Measurements from ENCODE around the gene OR2AG2. TPM values are rescaled to one million over a fixed set of nuclear protein-coding genes. Genes with fewer than 3 reads are reported as not detected.

The OR2AG2 gene
- total RNA-seq, 1 donor from 2014 or later, result 0.07 TPM

- no peak overlapping the region for H3K4me3 Mint-ChIP-seq (ENCODE audit: unreplicated experiment)
Observed at GRCh38 chr11:6746626-6747025, 25.1 kb downstream of the OR2AG2 start.

GRCh38 chr11:6746086-6746618 lies 25.6 kb downstream of the OR2AG2 start:
- Mint-ChIP-seq H3K9me3 (ENCODE audit: low read depth) (no peaks in the 10 kb centered on the region), H3K36me3 (ENCODE audit: low read depth) (no peaks in the 10 kb centered on the region), H3K27me3 (ENCODE audit: low read depth) (peaks cover 13% of the 10 kb centered on the region), H3K4me3 (ENCODE audit: unreplicated experiment) (no peak overlapping the region), H3K27ac (ENCODE audit: unreplicated experiment) (no peak overlapping the region), H3K4me1 (ENCODE audit: low read depth) (no peaks in the 10 kb centered on the region)
- DNase-seq (ENCODE audit: low spot score), result no peak
- TF ChIP-seq CTCF (IDR thresholded peaks at IDR 0.05), result no peak

More at GRCh38 chr11:6746626-6747025, 25.1 kb downstream of the OR2AG2 start:
- no peaks in the 10 kb centered on the region for H3K9me3 Mint-ChIP-seq (ENCODE audit: low read depth)
- DNase-seq (ENCODE audit: low spot score), result no peak
- no peaks in the 10 kb centered on the region for H3K4me1 Mint-ChIP-seq (ENCODE audit: low read depth)
- TF ChIP-seq CTCF (IDR thresholded peaks at IDR 0.05), result no peak
- H3K27ac Mint-ChIP-seq (ENCODE audit: unreplicated experiment), result no peak overlapping the region
- no peaks in the 10 kb centered on the region for H3K36me3 Mint-ChIP-seq (ENCODE audit: low read depth)
- peaks cover 13% of the 10 kb centered on the region for H3K27me3 Mint-ChIP-seq (ENCODE audit: low read depth)

GRCh38 chr11:6745465-6746015 lies 26.2 kb downstream of the OR2AG2 start:
- no peak for TF ChIP-seq CTCF (IDR thresholded peaks at IDR 0.05)
- H3K4me1 Mint-ChIP-seq (ENCODE audit: low read depth), result no peaks in the 10 kb centered on the region
- H3K36me3 Mint-ChIP-seq (ENCODE audit: low read depth), result no peaks in the 10 kb centered on the region
- no peaks in the 10 kb centered on the region for H3K9me3 Mint-ChIP-seq (ENCODE audit: low read depth)
- no peak for DNase-seq (ENCODE audit: low spot score)
- no peak overlapping the region for H3K27ac Mint-ChIP-seq (ENCODE audit: unreplicated experiment)
- peaks cover 13% of the 10 kb centered on the region for H3K27me3 Mint-ChIP-seq (ENCODE audit: low read depth)
- no peak overlapping the region for H3K4me3 Mint-ChIP-seq (ENCODE audit: unreplicated experiment)

GRCh38 chr11:6745018-6745417 lies 26.8 kb downstream of the OR2AG2 start:
- Mint-ChIP-seq H3K36me3 (ENCODE audit: low read depth) (no peaks in the 10 kb centered on the region), H3K4me3 (ENCODE audit: unreplicated experiment) (no peak overlapping the region), H3K27ac (ENCODE audit: unreplicated experiment) (no peak overlapping the region), H3K4me1 (ENCODE audit: low read depth) (no peaks in the 10 kb centered on the region), H3K27me3 (ENCODE audit: low read depth) (peaks cover 13% of the 10 kb centered on the region), H3K9me3 (ENCODE audit: low read depth) (no peaks in the 10 kb centered on the region)
- no peak for TF ChIP-seq CTCF (IDR thresholded peaks at IDR 0.05)
- no peak for DNase-seq (ENCODE audit: low spot score)

GRCh38 chr11:6742260-6742659 lies 29.5 kb downstream of the OR2AG2 start:
- no peak overlapping the region for H3K27ac Mint-ChIP-seq (ENCODE audit: unreplicated experiment)
- no peak for DNase-seq (ENCODE audit: low spot score)
- H3K4me1 Mint-ChIP-seq (ENCODE audit: low read depth), result no peaks in the 10 kb centered on the region
- H3K27me3 Mint-ChIP-seq (ENCODE audit: low read depth), result peaks cover 9% of the 10 kb centered on the region
- no peak overlapping the region for H3K4me3 Mint-ChIP-seq (ENCODE audit: unreplicated experiment)
- no peaks in the 10 kb centered on the region for H3K9me3 Mint-ChIP-seq (ENCODE audit: low read depth)
- no peak for TF ChIP-seq CTCF (IDR thresholded peaks at IDR 0.05)
- no peaks in the 10 kb centered on the region for H3K36me3 Mint-ChIP-seq (ENCODE audit: low read depth)
